ENCODE data around the gene MTR.

The MTR gene

DNA sequence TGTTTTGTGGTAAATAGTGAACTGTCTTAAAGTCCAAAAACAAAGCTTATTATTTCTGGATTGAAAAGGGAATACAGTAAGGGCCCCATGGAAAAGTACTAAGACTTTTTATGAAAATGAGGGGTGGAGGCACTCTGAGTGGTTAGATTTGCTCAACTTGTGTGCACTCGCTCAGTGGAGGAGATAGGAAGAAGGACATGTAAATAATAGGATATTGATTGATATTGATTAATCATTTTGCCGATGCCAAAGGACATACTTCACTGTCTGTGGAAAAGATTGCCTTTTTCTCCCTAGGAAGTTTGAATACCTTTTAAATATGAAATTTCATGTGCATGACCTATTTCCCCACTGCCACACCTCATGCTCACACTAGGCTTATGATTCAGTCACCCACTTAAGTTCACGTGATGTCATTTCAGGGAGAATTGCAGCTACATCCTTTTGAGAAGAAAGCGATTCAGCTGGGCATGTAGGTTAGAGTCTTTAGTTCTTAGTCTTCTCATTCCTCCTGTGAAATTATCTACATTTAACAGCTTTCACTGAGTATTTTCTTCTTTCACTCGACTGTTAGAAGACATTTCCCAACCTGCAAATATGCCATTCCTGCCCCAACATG, 5.0 kb downstream of the MTR start:
- no peak for ATAC-seq
- TF ChIP-seq, protein P1, sequence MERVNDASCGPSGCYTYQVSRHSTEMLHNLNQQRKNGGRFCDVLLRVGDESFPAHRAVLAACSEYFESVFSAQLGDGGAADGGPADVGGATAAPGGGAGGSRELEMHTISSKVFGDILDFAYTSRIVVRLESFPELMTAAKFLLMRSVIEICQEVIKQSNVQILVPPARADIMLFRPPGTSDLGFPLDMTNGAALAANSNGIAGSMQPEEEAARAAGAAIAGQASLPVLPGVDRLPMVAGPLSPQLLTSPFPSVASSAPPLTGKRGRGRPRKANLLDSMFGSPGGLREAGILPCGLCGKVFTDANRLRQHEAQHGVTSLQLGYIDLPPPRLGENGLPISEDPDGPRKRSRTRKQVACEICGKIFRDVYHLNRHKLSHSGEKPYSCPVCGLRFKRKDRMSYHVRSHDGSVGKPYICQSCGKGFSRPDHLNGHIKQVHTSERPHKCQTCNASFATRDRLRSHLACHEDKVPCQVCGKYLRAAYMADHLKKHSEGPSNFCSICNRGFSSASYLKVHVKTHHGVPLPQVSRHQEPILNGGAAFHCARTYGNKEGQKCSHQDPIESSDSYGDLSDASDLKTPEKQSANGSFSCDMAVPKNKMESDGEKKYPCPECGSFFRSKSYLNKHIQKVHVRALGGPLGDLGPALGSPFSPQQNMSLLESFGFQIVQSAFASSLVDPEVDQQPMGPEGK (CRISPR knock-in tag; IDR thresholded peaks at IDR 0.05; ENCODE audit: borderline replicate concordance): no peak
- TF ChIP-seq TOX (CRISPR knock-in tag; IDR thresholded peaks at IDR 0.05; ENCODE audit: borderline replicate concordance) (no peak), GLIS3 (CRISPR knock-in tag; IDR thresholded peaks at IDR 0.05) (no peak), CSDC2 (CRISPR knock-in tag; IDR thresholded peaks at IDR 0.05) (no peak), SNAI2 (CRISPR knock-in tag; IDR thresholded peaks at IDR 0.05) (no peak), ISL1 (CRISPR knock-in tag; IDR thresholded peaks at IDR 0.05) (no peak), ZFP3 (CRISPR knock-in tag; IDR thresholded peaks at IDR 0.05) (no peak), ZFP30 (CRISPR knock-in tag; IDR thresholded peaks at IDR 0.05) (no peak), BACH2 (CRISPR knock-in tag; IDR thresholded peaks at IDR 0.05; ENCODE audit: borderline replicate concordance) (no peak), OSR1 (CRISPR knock-in tag; IDR thresholded peaks at IDR 0.05) (no peak), ZNF565 (CRISPR knock-in tag; conservative IDR thresholded peaks at IDR 0.05; ENCODE audit: low read depth) (no peak), ZNF70 (CRISPR knock-in tag; IDR thresholded peaks at IDR 0.05) (no peak)
- TF ChIP-seq, protein P2, sequence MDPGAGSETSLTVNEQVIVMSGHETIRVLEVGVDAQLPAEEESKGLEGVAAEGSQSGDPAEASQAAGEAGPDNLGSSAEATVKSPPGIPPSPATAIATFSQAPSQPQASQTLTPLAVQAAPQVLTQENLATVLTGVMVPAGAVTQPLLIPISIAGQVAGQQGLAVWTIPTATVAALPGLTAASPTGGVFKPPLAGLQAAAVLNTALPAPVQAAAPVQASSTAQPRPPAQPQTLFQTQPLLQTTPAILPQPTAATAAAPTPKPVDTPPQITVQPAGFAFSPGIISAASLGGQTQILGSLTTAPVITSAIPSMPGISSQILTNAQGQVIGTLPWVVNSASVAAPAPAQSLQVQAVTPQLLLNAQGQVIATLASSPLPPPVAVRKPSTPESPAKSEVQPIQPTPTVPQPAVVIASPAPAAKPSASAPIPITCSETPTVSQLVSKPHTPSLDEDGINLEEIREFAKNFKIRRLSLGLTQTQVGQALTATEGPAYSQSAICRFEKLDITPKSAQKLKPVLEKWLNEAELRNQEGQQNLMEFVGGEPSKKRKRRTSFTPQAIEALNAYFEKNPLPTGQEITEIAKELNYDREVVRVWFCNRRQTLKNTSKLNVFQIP (CRISPR knock-in tag; IDR thresholded peaks at IDR 0.05; ENCODE audit: borderline replicate concordance, low read depth): no peak
- TF ChIP-seq, protein P3, sequence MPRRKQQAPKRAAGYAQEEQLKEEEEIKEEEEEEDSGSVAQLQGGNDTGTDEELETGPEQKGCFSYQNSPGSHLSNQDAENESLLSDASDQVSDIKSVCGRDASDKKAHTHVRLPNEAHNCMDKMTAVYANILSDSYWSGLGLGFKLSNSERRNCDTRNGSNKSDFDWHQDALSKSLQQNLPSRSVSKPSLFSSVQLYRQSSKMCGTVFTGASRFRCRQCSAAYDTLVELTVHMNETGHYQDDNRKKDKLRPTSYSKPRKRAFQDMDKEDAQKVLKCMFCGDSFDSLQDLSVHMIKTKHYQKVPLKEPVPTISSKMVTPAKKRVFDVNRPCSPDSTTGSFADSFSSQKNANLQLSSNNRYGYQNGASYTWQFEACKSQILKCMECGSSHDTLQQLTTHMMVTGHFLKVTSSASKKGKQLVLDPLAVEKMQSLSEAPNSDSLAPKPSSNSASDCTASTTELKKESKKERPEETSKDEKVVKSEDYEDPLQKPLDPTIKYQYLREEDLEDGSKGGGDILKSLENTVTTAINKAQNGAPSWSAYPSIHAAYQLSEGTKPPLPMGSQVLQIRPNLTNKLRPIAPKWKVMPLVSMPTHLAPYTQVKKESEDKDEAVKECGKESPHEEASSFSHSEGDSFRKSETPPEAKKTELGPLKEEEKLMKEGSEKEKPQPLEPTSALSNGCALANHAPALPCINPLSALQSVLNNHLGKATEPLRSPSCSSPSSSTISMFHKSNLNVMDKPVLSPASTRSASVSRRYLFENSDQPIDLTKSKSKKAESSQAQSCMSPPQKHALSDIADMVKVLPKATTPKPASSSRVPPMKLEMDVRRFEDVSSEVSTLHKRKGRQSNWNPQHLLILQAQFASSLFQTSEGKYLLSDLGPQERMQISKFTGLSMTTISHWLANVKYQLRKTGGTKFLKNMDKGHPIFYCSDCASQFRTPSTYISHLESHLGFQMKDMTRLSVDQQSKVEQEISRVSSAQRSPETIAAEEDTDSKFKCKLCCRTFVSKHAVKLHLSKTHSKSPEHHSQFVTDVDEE (CRISPR knock-in tag; IDR thresholded peaks at IDR 0.05): no peak

DNA sequence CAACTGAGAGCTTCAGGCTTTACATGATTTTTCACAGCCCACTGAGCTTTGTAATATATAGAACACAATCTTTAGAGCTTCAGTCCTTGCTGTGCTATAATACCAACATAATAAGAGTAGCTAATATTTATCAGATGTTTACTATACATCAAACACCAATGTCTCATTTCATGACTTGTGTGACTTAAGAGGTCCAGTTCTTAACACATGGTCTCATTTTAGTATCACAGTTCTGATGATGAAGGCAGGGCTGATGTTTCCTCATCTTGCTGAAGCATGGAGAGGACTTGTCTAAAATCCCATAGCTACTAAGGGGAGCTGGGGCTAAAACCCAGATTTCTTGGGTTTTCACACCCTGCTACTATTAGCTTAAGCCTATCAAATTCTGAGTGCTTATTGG, 5.5 kb downstream of the MTR start:
- no peak for ATAC-seq
- TF ChIP-seq, protein P1 (CRISPR knock-in tag; IDR thresholded peaks at IDR 0.05; ENCODE audit: borderline replicate concordance): no peak
- TF ChIP-seq GLIS3 (CRISPR knock-in tag; IDR thresholded peaks at IDR 0.05) (no peak), PPARA (CRISPR knock-in tag; IDR thresholded peaks at IDR 0.05; ENCODE audit: borderline replicate concordance) (no peak), TOX (CRISPR knock-in tag; IDR thresholded peaks at IDR 0.05; ENCODE audit: borderline replicate concordance) (no peak), ZNF70 (CRISPR knock-in tag; IDR thresholded peaks at IDR 0.05) (no peak), ZFP30 (CRISPR knock-in tag; IDR thresholded peaks at IDR 0.05) (no peak), BACH2 (CRISPR knock-in tag; IDR thresholded peaks at IDR 0.05; ENCODE audit: borderline replicate concordance) (no peak), ZFP3 (CRISPR knock-in tag; IDR thresholded peaks at IDR 0.05) (no peak), ZNF8 (CRISPR knock-in tag; IDR thresholded peaks at IDR 0.05) (no peak), ZNF565 (CRISPR knock-in tag; conservative IDR thresholded peaks at IDR 0.05; ENCODE audit: low read depth) (no peak), TCF4 (CRISPR knock-in tag; IDR thresholded peaks at IDR 0.05; ENCODE audit: borderline replicate concordance) (no peak), SNAI2 (CRISPR knock-in tag; IDR thresholded peaks at IDR 0.05) (no peak), CSDC2 (CRISPR knock-in tag; IDR thresholded peaks at IDR 0.05) (no peak), ARNTL (CRISPR knock-in tag; IDR thresholded peaks at IDR 0.05; ENCODE audit: borderline replicate concordance, low read depth) (no peak), OSR1 (CRISPR knock-in tag; IDR thresholded peaks at IDR 0.05) (no peak)
- TF ChIP-seq, protein P4, sequence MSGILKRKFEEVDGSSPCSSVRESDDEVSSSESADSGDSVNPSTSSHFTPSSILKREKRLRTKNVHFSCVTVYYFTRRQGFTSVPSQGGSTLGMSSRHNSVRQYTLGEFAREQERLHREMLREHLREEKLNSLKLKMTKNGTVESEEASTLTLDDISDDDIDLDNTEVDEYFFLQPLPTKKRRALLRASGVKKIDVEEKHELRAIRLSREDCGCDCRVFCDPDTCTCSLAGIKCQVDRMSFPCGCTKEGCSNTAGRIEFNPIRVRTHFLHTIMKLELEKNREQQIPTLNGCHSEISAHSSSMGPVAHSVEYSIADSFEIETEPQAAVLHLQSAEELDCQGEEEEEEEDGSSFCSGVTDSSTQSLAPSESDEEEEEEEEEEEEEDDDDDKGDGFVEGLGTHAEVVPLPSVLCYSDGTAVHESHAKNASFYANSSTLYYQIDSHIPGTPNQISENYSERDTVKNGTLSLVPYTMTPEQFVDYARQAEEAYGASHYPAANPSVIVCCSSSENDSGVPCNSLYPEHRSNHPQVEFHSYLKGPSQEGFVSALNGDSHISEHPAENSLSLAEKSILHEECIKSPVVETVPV (CRISPR knock-in tag; IDR thresholded peaks at IDR 0.05): no peak
- TF ChIP-seq, protein P5, sequence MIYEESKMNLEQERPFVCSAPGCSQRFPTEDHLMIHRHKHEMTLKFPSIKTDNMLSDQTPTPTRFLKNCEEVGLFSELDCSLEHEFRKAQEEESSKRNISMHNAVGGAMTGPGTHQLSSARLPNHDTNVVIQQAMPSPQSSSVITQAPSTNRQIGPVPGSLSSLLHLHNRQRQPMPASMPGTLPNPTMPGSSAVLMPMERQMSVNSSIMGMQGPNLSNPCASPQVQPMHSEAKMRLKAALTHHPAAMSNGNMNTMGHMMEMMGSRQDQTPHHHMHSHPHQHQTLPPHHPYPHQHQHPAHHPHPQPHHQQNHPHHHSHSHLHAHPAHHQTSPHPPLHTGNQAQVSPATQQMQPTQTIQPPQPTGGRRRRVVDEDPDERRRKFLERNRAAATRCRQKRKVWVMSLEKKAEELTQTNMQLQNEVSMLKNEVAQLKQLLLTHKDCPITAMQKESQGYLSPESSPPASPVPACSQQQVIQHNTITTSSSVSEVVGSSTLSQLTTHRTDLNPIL (CRISPR knock-in tag; IDR thresholded peaks at IDR 0.05; ENCODE audit: low read depth): no peak
- TF ChIP-seq, protein P2 (CRISPR knock-in tag; IDR thresholded peaks at IDR 0.05; ENCODE audit: borderline replicate concordance, low read depth): no peak

Data from SK-N-SH treated with all-trans-retinoic acid at 6 μM for 48 hours (cell line).